SH-SY5Y (cell line): ENCODE results near the gene CAMSAP1.

Source experiments
- GATA2 ChIP-seq: IDR thresholded peaks from 2 replicates; pipeline ENCODE4 v1.6.1; 2011; ENCODE audit warnings: mild to moderate bottlenecking, low read depth, low read length
- GATA3 ChIP-seq: IDR thresholded peaks from 2 replicates; pipeline ENCODE4 v1.6.1; 2011; ENCODE audit warnings: low read depth, mild to moderate bottlenecking, low read length, moderate library complexity

DNA sequence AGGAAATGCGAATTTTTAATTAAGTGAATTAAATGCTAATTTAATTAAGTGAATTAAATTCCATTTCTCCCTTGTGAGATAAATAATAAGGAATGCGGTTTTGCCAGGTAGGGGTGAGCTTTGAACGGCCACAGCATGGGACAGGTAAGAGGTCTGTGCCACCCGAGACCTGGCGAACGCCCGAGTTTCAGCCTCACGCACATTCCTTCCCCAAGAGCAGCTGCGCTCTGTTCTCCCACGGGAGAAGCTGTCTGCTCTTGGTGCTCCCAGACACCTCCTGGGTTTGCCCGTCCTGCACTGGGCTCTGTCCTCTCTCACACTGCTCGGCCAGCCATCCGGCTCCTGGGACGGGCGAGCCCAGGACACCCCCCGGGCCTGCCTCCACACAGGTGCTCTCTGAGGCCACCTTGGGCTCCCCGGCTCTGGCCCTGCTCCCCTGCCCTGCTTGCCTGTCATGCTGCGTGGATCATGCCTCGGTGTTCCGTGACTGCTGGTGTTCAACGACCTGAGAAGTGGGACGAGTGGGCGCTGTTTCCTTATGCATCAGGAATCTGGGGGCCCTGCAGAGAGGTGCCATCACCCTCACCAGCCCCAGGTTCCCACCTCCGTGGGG is 13.7 kb upstream of the CAMSAP1 start:
- no peak for TF ChIP-seq GATA2
- TF ChIP-seq GATA3 = no peak
